ENCODE results near the gene CLCN1.

GRCh38 chr7:143388491-143389101 is 72.7 kb downstream of the CLCN1 start:
- TF ChIP-seq CTCF (IDR thresholded peaks at IDR 0.05) (no peak), POLR2AphosphoS5 (IDR thresholded peaks at IDR 0.05) (no peak), EP300 (IDR thresholded peaks at IDR 0.05) (no peak), POLR2A (IDR thresholded peaks at IDR 0.05; ENCODE audit: low read depth) (no peak)

Data from esophagus muscularis mucosa (tissue), 4 donors.